ENCODE results near the gene TPRX2. TPM values are rescaled to one million over a fixed set of nuclear protein-coding genes. Genes with fewer than 3 reads are reported as not detected.
"Not testable (repeated sequence)": the region's sequence is repeated elsewhere in the genome, so short reads cannot be mapped to it uniquely, and the experiment has no call there.

The TPRX2 gene
- total RNA-seq (not detected), polyA plus RNA-seq (not detected), total RNA-seq (not detected)

DNA sequence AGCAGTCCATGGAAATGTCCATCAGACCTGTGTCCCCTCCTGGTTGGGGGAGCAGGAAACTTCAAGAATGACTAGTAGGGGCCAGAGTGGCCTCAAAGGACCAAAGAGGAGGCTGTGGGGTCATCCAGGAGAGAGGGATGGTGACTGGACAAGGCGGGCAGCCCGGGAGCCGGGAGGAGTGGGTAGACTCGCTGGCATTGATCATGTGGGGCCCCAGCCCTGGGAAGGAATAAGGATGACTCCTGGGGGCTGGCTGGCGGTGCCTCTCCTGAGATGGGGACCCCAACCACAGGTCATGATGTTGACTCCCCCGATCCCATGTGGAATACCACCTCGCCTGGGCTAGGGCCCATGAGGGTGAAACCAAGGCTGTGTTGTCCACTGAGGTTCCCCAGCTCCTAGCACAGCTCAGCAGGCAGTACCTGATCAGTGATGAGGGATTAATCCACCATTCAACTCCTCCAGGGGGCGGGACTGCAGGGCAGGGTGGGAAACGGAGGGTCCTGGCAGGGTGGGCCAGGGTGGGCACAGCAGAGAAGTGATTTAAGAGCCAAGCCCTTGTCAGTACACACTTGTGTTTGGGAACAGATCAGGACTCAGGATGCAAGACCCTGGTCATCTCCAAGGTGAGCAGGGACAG, at the start of gene TPRX2:
TPRX2 (plus strand) TSS at position 590 of the 640 bp plus-strand sequence; CDS start at position 602, 12 bp downstream.
- H3K9me3 Mint-ChIP-seq; ATAC-seq; H3K36me3 ChIP-seq (ENCODE audit: control insufficient read depth in 2 of 3, insufficient read depth in 3 of 3, low read length in 3 of 3); POLR2A ChIA-PET; H3K27ac ChIP-seq (ENCODE audit: low read depth, low read length); H3K4me3 Mint-ChIP-seq; H3K27ac Mint-ChIP-seq; H3K4me3 ChIP-seq (ENCODE audit: low read length); H3K36me3 Mint-ChIP-seq; DNase-seq; H3K9me3 ChIP-seq (ENCODE audit: control insufficient read depth in 2 of 3, low read length in 3 of 3); H3K4me1 ChIP-seq (ENCODE audit: control insufficient read depth in 2 of 2, insufficient read depth in 2 of 2, low read length in 2 of 2); intact Hi-C loops (cut with micrococcal nuclease); H3K27me3 ChIP-seq (ENCODE audit: control insufficient read depth in 2 of 2, insufficient read depth in 2 of 2, low read length in 2 of 2): not testable (repeated sequence)
- CTCF ChIA-PET = interaction anchor here (1.6 kb wide), 1 partner anchor 10 kb away, joined by 4 read pairs; no protein-coding TSS in a partner anchor
- peaks cover 8 to 25% (median 13%) of the 10 kb centered on the region in 5 donors for H3K27me3 Mint-ChIP-seq
- H3K4me1 Mint-ChIP-seq = peaks cover 0 to 17% (median 12%) of the 10 kb centered on the region in 7 donors

GRCh38 chr19:47813304-47813994, 45.6 kb upstream of the TPRX2 start:
- ChIA-PET POLR2A (no interaction called here), CTCF (interaction anchor here (1.1 kb wide), 1 partner anchor 27 kb away, joined by 3 read pairs; no protein-coding TSS in a partner anchor)
- H3K36me3 ChIP-seq (ENCODE audit: control insufficient read depth in 2 of 3, insufficient read depth in 3 of 3, low read length in 3 of 3) = no peaks in the 10 kb centered on the region
- Mint-ChIP-seq H3K27me3 (peaks cover 0 to 18% (median 4%) of the 10 kb centered on the region in 5 donors), H3K4me1 (peaks cover 0 to 4% (median 0%) of the 10 kb centered on the region in 7 donors), H3K9me3 (no peaks in the 10 kb centered on the region), H3K4me3 (no peak overlapping the region), H3K36me3 (no peaks in the 10 kb centered on the region), H3K27ac (no peak overlapping the region)
- intact Hi-C loops (cut with micrococcal nuclease) = loop anchor here (1.0 kb wide), 1 partner anchor 50 kb away; no protein-coding TSS in a partner anchor
- no peaks in the 10 kb centered on the region for H3K4me1 ChIP-seq (ENCODE audit: control insufficient read depth in 2 of 2, insufficient read depth in 2 of 2, low read length in 2 of 2)
- H3K27me3 ChIP-seq (ENCODE audit: control insufficient read depth in 2 of 2, insufficient read depth in 2 of 2, low read length in 2 of 2) = no peaks in the 10 kb centered on the region
- no peak overlapping the region for H3K27ac ChIP-seq (ENCODE audit: low read depth, low read length)
- DNase-seq = peak; percentile 20 to 82 (median 59)
- no peak overlapping the region for H3K4me3 ChIP-seq (ENCODE audit: low read length)
- H3K9me3 ChIP-seq (ENCODE audit: control insufficient read depth in 2 of 3, low read length in 3 of 3) = no peaks in the 10 kb centered on the region
- peak; percentile 78 for ATAC-seq

- H3K4me1 ChIP-seq (ENCODE audit: control insufficient read depth in 2 of 2, insufficient read depth in 2 of 2, low read length in 2 of 2) = no peaks in the 10 kb centered on the region
- H3K27ac Mint-ChIP-seq = no peak overlapping the region
- ATAC-seq = no peak
- no peak overlapping the region for H3K4me3 Mint-ChIP-seq
- H3K9me3 ChIP-seq (ENCODE audit: control insufficient read depth in 2 of 3, low read length in 3 of 3) = no peaks in the 10 kb centered on the region
- H3K27me3 Mint-ChIP-seq = peaks cover 2 to 18% (median 9%) of the 10 kb centered on the region in 5 donors
- intact Hi-C loops (cut with micrococcal nuclease) = loop anchor here (1.0 kb wide), 1 partner anchor 49 kb away; no protein-coding TSS in a partner anchor
- DNase-seq = peak in 1 of 9 donors; percentile 5
- H3K4me3 ChIP-seq (ENCODE audit: low read length) = no peak overlapping the region
- ChIA-PET POLR2A (no interaction called here), CTCF (no interaction called here)
- no peaks in the 10 kb centered on the region for H3K27me3 ChIP-seq (ENCODE audit: control insufficient read depth in 2 of 2, insufficient read depth in 2 of 2, low read length in 2 of 2)
- no peaks in the 10 kb centered on the region for H3K36me3 ChIP-seq (ENCODE audit: control insufficient read depth in 2 of 3, insufficient read depth in 3 of 3, low read length in 3 of 3)
- peaks cover 0 to 4% (median 0%) of the 10 kb centered on the region in 7 donors for H3K4me1 Mint-ChIP-seq
- peaks cover 0 to 1% (median 0%) of the 10 kb centered on the region in 11 donors for H3K9me3 Mint-ChIP-seq
- no peaks in the 10 kb centered on the region for H3K36me3 Mint-ChIP-seq
- no peak overlapping the region for H3K27ac ChIP-seq (ENCODE audit: low read depth, low read length)
These were observed 45.1 kb upstream of the TPRX2 start for GRCh38 chr19:47813995-47814328.

GRCh38 chr19:47816270-47816669, 42.8 kb upstream of the TPRX2 start:
- H3K36me3 Mint-ChIP-seq; H3K4me3 ChIP-seq (ENCODE audit: low read length); H3K27me3 ChIP-seq (ENCODE audit: control insufficient read depth in 2 of 2, insufficient read depth in 2 of 2, low read length in 2 of 2); H3K4me1 ChIP-seq (ENCODE audit: control insufficient read depth in 2 of 2, insufficient read depth in 2 of 2, low read length in 2 of 2); H3K9me3 ChIP-seq (ENCODE audit: control insufficient read depth in 2 of 3, low read length in 3 of 3); H3K4me1 Mint-ChIP-seq; DNase-seq; intact Hi-C loops (cut with micrococcal nuclease); H3K9me3 Mint-ChIP-seq; ATAC-seq; H3K27ac ChIP-seq (ENCODE audit: low read depth, low read length); H3K27ac Mint-ChIP-seq; POLR2A ChIA-PET; H3K36me3 ChIP-seq (ENCODE audit: control insufficient read depth in 2 of 3, insufficient read depth in 3 of 3, low read length in 3 of 3); H3K4me3 Mint-ChIP-seq: not testable (repeated sequence)
- CTCF ChIA-PET = interaction anchor here (0.5 kb wide), 1 partner anchor 10 kb away, joined by 3 read pairs; no protein-coding TSS in a partner anchor
- H3K27me3 Mint-ChIP-seq = peaks cover 19 to 39% (median 27%) of the 10 kb centered on the region in 5 donors

- CTCF ChIA-PET; H3K4me1 ChIP-seq (ENCODE audit: control insufficient read depth in 2 of 2, insufficient read depth in 2 of 2, low read length in 2 of 2); H3K9me3 ChIP-seq (ENCODE audit: control insufficient read depth in 2 of 3, low read length in 3 of 3); ATAC-seq; POLR2A ChIA-PET; DNase-seq; H3K36me3 Mint-ChIP-seq; H3K27me3 ChIP-seq (ENCODE audit: control insufficient read depth in 2 of 2, insufficient read depth in 2 of 2, low read length in 2 of 2); H3K4me3 Mint-ChIP-seq; H3K36me3 ChIP-seq (ENCODE audit: control insufficient read depth in 2 of 3, insufficient read depth in 3 of 3, low read length in 3 of 3); H3K9me3 Mint-ChIP-seq; H3K4me3 ChIP-seq (ENCODE audit: low read length); H3K4me1 Mint-ChIP-seq; H3K27ac ChIP-seq (ENCODE audit: low read depth, low read length); H3K27ac Mint-ChIP-seq; intact Hi-C loops (cut with micrococcal nuclease): not testable (repeated sequence)
- H3K27me3 Mint-ChIP-seq = peaks cover 26 to 51% (median 31%) of the 10 kb centered on the region in 5 donors
These were observed 40.8 kb upstream of the TPRX2 start for GRCh38 chr19:47818221-47818620.

- CTCF ChIA-PET = interaction anchor here (0.7 kb wide), 2 partner anchors 49 to 212 kb away, joined by 3 read pairs; no protein-coding TSS in a partner anchor
These were observed 39.2 kb upstream of the TPRX2 start for GRCh38 chr19:47819858-47820257.

More at GRCh38 chr19:47819858-47820257, 39.2 kb upstream of the TPRX2 start:
- POLR2A ChIA-PET = no interaction called here
- Histone ChIP-seq H3K4me1 (ENCODE audit: control insufficient read depth in 2 of 2, insufficient read depth in 2 of 2, low read length in 2 of 2) (no peaks in the 10 kb centered on the region), H3K36me3 (ENCODE audit: control insufficient read depth in 2 of 3, insufficient read depth in 3 of 3, low read length in 3 of 3) (no peaks in the 10 kb centered on the region), H3K27me3 (ENCODE audit: control insufficient read depth in 2 of 2, insufficient read depth in 2 of 2, low read length in 2 of 2) (peaks cover 0 to 3% of the 10 kb centered on the region in 2 donors), H3K9me3 (ENCODE audit: control insufficient read depth in 2 of 3, low read length in 3 of 3) (no peaks in the 10 kb centered on the region), H3K27ac (ENCODE audit: low read depth, low read length) (no peak overlapping the region), H3K4me3 (ENCODE audit: low read length) (no peak overlapping the region)
- Mint-ChIP-seq H3K4me3 (peak overlapping the region in 2 of 10 donors; percentile 17 to 18), H3K4me1 (peaks cover 0 to 7% (median 2%) of the 10 kb centered on the region in 7 donors), H3K27me3 (peaks cover 26 to 51% (median 31%) of the 10 kb centered on the region in 5 donors), H3K9me3 (peaks cover 0 to 1% (median 0%) of the 10 kb centered on the region in 11 donors), H3K27ac (no peak overlapping the region), H3K36me3 (peaks cover 0 to 3% (median 0%) of the 10 kb centered on the region in 5 donors)
- DNase-seq (no peak), ATAC-seq (no peak)
- intact Hi-C loops (cut with micrococcal nuclease) = no loop called here

Data from naive thymus-derived CD4-positive, alpha-beta T cell (primary cell).